Measurements from ENCODE around the gene LSP1.

The LSP1 gene

DNA sequence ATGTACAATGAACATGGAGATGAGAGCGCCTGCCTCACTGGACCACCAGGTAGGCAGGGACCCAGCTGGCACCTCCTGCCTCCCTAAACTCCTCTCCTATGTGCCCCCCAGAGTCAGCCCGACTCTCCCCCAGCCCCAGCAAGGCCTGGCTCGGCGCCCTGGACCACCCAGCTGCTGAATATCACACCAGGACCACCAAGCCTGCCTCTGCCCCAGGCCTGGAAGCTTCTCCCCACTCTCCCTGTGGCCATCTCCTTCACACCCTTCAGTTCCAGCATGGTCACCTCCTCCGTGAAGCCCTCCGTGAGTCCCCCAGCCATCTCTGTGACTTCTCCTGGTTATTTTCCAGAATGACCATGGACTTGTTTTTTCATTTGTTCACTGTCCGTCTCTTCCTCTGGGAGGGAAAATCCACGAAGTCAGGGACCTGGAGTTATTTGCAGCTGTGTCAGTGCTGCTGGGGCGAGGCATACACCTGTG is 6.4 kb upstream of the LSP1 start:
- TF ChIP-seq, protein P1, sequence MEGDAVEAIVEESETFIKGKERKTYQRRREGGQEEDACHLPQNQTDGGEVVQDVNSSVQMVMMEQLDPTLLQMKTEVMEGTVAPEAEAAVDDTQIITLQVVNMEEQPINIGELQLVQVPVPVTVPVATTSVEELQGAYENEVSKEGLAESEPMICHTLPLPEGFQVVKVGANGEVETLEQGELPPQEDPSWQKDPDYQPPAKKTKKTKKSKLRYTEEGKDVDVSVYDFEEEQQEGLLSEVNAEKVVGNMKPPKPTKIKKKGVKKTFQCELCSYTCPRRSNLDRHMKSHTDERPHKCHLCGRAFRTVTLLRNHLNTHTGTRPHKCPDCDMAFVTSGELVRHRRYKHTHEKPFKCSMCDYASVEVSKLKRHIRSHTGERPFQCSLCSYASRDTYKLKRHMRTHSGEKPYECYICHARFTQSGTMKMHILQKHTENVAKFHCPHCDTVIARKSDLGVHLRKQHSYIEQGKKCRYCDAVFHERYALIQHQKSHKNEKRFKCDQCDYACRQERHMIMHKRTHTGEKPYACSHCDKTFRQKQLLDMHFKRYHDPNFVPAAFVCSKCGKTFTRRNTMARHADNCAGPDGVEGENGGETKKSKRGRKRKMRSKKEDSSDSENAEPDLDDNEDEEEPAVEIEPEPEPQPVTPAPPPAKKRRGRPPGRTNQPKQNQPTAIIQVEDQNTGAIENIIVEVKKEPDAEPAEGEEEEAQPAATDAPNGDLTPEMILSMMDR (IDR thresholded peaks at IDR 0.05; ENCODE audit: insufficient read depth, low read depth, low read length, missing control alignments): no peak
- no peak overlapping the region for H3K4me3 ChIP-seq (ENCODE audit: low read length)
- DNase-seq (ENCODE audit: low read depth): no peak

DNA sequence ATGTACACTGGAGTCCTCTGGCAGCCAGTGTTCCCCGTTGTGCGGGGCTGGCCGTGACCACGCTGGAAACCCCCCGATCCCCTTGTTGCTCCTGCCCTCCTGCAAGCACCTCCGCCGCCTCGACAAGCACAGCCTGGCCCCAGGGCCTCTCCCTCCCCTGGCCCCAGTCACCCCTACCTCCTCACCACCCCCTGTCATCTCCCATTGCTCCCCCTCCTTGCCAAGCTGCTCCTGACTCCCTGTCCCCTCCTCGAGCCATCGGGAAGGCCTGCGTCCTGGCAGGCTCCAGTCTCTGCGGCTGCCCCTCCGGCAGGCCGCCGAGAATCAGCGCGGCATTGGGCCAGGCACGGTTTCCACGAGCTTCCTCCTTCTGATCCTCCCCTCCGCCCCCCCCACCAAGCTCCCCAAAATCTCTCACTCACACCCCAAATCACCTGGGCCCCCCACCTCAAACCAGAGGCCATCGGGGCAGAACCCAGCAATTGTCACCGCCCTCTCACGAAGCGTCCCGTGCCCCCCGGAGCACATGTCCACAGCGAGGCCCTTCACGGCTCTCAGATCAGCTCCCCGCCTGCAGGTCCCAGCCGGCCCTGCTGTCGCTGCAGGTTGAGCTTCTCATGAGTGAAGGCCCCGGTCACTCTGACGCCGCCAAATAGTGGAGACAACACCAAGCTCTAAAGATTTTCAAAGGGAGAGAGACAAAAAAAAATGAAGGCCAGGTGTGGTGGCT is 5.7 kb upstream of the LSP1 start:
- TF ChIP-seq, protein P1 (IDR thresholded peaks at IDR 0.05; ENCODE audit: insufficient read depth, low read depth, low read length, missing control alignments): no peak
- DNase-seq (ENCODE audit: low read depth): no peak
- H3K4me3 ChIP-seq (ENCODE audit: low read length): no peak overlapping the region

DNA sequence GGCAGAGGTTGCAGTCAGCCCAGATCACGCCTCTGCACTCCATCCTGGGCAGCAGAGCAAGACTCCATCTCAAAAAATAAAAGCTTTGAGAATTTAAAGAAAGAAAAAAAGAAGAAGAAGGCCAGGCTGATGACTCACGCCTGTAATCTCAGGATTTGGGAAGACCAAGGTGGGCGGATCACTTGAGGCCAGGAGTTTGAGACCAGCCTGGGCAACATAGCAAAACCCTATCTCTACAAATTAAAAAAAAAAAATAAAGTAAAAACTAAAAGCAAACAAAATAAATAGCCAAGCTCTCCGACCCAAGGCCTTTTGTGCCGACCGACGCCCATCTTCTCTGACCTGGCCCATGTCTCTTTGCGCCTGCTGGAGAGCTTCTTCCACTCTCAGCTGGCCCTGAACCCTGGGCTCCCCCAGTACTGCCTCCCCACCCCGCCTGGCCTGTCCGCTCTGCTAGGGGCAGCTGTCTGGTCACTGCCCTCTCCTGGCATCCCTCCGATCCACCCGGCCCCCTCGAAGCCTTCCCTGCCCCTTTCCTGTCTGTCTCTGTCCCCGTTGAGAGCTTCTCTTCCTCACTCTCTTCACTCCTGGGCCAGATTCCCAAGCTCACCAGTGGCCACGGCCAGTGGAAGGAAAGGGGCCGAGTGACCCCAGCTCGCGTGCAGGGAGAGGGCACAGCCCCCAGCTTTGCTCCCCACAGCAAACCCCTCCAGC is 4.8 kb upstream of the LSP1 start:
- TF ChIP-seq, protein P1 (IDR thresholded peaks at IDR 0.05; ENCODE audit: insufficient read depth, low read depth, low read length, missing control alignments): no peak
- no peak overlapping the region for H3K4me3 ChIP-seq (ENCODE audit: low read length)
- DNase-seq (ENCODE audit: low read depth): no peak

DNA sequence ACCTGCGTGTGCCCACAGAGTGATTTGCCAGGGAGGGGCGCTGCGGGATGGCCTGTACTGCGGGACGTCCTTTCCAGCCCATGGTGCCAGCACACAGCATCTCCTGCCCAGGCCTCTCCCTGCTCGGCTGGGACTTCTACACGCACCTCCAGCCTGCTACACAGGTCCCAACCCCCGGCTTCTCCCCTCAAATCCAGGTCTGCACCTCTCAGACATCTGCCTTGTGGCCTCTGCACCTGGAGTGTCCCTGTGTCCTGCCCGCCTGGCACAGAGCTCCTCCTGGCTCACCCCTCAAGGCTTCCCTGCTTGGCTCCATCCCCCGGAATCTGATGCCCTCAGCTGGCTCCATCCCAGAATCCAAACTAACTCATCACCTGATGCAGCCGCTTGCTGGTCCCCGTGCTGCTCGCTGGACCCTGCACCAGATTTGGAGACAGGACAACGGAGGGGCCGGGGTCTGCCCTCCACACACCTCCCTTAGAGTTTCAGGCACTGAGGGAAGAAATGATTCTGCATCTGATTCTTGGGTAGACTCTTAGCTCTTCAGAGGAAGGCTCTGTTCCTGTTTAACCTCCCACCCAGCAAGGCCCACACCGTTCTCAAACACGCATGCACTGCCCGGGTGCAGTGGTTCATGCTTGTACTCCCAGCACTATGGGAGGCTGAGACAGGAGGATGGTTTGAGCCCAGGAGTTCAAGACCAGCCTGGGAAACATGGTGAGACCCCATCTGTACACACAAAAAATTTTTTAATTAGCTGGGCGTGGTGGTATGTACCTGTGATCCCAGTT is 4.0 kb upstream of the LSP1 start:
- no peak overlapping the region for H3K4me3 ChIP-seq (ENCODE audit: low read length)
- TF ChIP-seq, protein P1 (IDR thresholded peaks at IDR 0.05; ENCODE audit: insufficient read depth, low read depth, low read length, missing control alignments): no peak
- no peak for DNase-seq (ENCODE audit: low read depth)

DNA sequence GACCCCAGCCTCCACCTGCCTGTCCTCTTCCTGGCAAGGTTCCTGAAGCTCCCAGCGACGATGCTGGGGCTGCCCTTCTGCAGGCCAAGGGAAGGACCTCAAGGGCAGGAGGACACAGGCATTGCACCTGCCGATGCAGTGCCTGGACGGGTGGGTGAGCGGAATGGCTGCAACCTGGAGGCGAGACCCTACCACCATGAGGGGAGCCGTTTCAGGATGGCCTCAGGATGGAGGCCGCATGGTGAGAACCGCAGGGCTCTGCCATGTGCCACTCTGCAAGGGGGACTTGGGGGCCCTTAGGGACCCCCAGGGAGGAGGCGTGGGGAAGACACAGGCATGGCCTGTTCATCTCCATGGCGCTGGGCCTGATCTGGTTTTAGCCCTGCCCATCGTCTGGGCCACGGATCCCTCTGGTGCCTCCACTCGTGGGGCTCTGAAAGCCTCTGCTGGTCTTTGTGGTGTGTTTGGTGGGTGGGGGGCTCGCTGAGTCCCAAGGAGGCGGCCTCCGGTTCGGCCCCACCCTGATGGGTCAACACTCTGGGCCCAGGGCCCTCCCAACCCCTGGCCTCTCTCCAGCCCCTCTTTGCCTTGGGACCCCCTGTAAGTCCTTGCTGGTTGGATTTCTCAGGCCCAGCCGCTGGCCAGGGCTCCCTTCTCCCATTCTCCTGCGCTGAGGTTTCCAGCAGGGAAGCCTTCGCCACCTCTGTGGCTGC is 1.3 kb upstream of the LSP1 start:
- TF ChIP-seq, protein P1 (IDR thresholded peaks at IDR 0.05; ENCODE audit: insufficient read depth, low read depth, low read length, missing control alignments): no peak
- DNase-seq (ENCODE audit: low read depth): no peak
- no peak overlapping the region for H3K4me3 ChIP-seq (ENCODE audit: low read length)

DNA sequence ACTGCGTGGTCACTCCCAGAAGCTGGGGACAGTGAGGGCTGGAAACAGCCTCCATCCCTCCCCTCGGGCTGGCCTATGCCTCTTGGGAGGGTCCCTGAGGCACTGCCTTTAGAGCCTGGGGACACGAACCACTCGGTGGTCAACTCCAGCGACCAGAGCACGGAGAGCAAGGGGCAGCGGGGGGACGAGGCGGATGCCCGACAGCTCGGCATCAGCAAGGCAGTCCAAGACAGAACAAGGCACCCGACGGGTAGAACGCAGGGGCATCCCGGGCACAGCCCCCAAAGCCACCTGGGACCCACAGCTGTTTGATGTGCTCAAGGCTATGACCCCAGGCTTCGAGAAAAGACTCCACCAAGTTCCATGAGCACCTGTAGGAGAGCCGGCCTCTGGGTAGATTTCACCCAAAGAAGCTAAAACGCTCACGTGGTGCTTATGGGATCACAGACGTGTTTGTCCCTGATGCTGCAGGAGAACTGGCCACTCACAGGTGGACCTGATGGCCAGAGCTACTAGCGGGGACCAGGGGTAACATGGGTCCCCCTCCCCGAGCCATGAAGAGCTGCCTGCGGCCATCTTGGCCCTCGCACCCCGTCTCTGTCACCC is 510 bp upstream of the LSP1 start:
- no peak overlapping the region for H3K4me3 ChIP-seq (ENCODE audit: low read length)
- DNase-seq (ENCODE audit: low read depth): no peak

More for the DNA sequence above, 510 bp upstream of the LSP1 start:
- TF ChIP-seq, protein P1 (IDR thresholded peaks at IDR 0.05; ENCODE audit: insufficient read depth, low read depth, low read length, missing control alignments): no peak

Measured in epithelial cell of esophagus (primary cell).